B cell (primary cell): Measurements from ENCODE around the gene TMEM145. TPM values are rescaled to one million over a fixed set of nuclear protein-coding genes. Genes with fewer than 3 reads are reported as not detected.
A peak's percentile ranks its signal among the peaks of the same experiment; 100 is the strongest.

Experiments used
- ATAC-seq: fragments of 200-7000 bp; cut with Tn5 transposase; one replicate; pipeline ENCODE4 v1.10.0; 2021; ENCODE audit warnings: low read depth, mild to moderate bottlenecking, moderate number of reproducible peaks, moderate library complexity
- CTCF ChIA-PET: fragments of 350-600 bp; sonication (Branson Sonifier 250); formaldehyde crosslinking; loops from one replicate; lab custom pipeline; 2021; ENCODE audit warnings: antibody characterized with exemption, inconsistent platforms; lab: Charles Lee
- POLR2A ChIA-PET: fragments of 350-600 bp; sonication (Branson Sonifier 250); formaldehyde crosslinking; loops from one replicate; lab custom pipeline; 2021; ENCODE audit warnings: antibody characterized with exemption; lab: Charles Lee
- DNase-seq: peaks from one replicate; pipeline ENCODE4 v3.0.0; 2013
- H2AFZ ChIP-seq: 2 replicates; pipeline ENCODE4 v1.6.1; 2012; ENCODE audit warnings: mild to moderate bottlenecking, low read depth, low read length; ENCODE audit not compliant: insufficient read depth, poor library complexity, severe bottlenecking
- H3K27ac ChIP-seq, 2 donors: 1 replicate in 1 of 2; 2 replicates in 1 of 2; pipeline ENCODE4 v1.5.1; 2012 to 2013; ENCODE audit warnings: low read length in 2 of 2, mild to moderate bottlenecking in 2 of 2, moderate library complexity in 1 of 2
- H3K27me3 ChIP-seq, 4 experiments: fragments of 200-600 bp in 1 of 4; sonication (generic) in 1 of 4; replicated peaks in 1 of 4; 1 replicate in 2 of 4; 2 replicates in 2 of 4; pipeline versions ENCODE4 v1.6.1 to v1.7.0; 2013 to 2016; ENCODE audit warnings: low read length in 3 of 4, mild to moderate bottlenecking in 2 of 4, mixed read lengths in 1 of 4, moderate library complexity in 1 of 4; ENCODE audit not compliant: insufficient read depth in 4 of 4, control insufficient read depth in 3 of 4; ENCODE audit errors: control extremely low read depth in 1 of 4
- H3K36me3 ChIP-seq, 2 experiments: replicated peaks in 1 of 2; 1 replicate in 1 of 2; 2 replicates in 1 of 2; pipeline versions ENCODE4 v1.6.1 to v1.7.1; 2013; ENCODE audit warnings: low read length in 1 of 2; ENCODE audit not compliant: insufficient read depth in 2 of 2, control insufficient read depth in 1 of 2; ENCODE audit errors: control extremely low read depth in 1 of 2, extremely low read depth in 1 of 2
- H3K4me1 ChIP-seq, 2 donors: fragments of 200-600 bp in 1 of 2; sonication (generic) in 1 of 2; 1 replicate in 1 of 2; 2 replicates in 1 of 2; pipeline versions ENCODE4 v1.5.1 to v1.6.1; 2013 to 2017; ENCODE audit warnings: low read length in 2 of 2; ENCODE audit not compliant: control insufficient read depth in 2 of 2, insufficient read depth in 2 of 2
- H3K4me2 ChIP-seq: replicated peaks from 2 replicates; pipeline ENCODE3; 2012; ENCODE audit warnings: mild to moderate bottlenecking, low read depth, low read length; ENCODE audit not compliant: poor library complexity, severe bottlenecking
- H3K4me3 ChIP-seq, 5 experiments: fragments of 200-600 bp in 1 of 5; sonication (generic) in 1 of 5; 1 replicate in 3 of 5; 2 replicates in 2 of 5; pipeline versions ENCODE4 v1.5.1 to v1.7.0; 2011 to 2016; ENCODE audit warnings: low read length in 4 of 5, mild to moderate bottlenecking in 4 of 5, low read depth in 2 of 5, control low read depth in 1 of 5, moderate library complexity in 1 of 5; ENCODE audit not compliant: insufficient read depth in 1 of 5; ENCODE audit errors: control extremely low read depth in 1 of 5, extremely low read depth in 1 of 5
- H3K79me2 ChIP-seq: fragments of 200-600 bp; sonication (generic); one replicate; pipeline ENCODE4 v1.6.0; 2016; ENCODE audit warnings: low read length; ENCODE audit not compliant: control insufficient read depth, insufficient read depth
- H3K9ac ChIP-seq: fragments of 200-600 bp; sonication (generic); 2 replicates; pipeline ENCODE4 v1.6.1; 2017; ENCODE audit warnings: mild to moderate bottlenecking, low read length, moderate library complexity
- H3K9me3 ChIP-seq, 3 donors: one replicate each; pipeline versions ENCODE4 v1.6.1 to v1.7.1; 2013; ENCODE audit warnings: low read length in 2 of 3; ENCODE audit not compliant: control insufficient read depth in 2 of 3, insufficient read depth in 1 of 3; ENCODE audit errors: control extremely low read depth in 1 of 3
- H4K20me1 ChIP-seq: 2 replicates; pipeline ENCODE4 v1.6.0; 2012; ENCODE audit warnings: mild to moderate bottlenecking, low read length; ENCODE audit not compliant: insufficient read depth, control insufficient read depth, poor library complexity, severe bottlenecking
- H3K27ac Mint-ChIP-seq: one replicate; pipeline ENCODE4 v1.8.0; 2021; ENCODE audit warnings: mixed read lengths
- H3K27me3 Mint-ChIP-seq: one replicate; pipeline ENCODE4 v1.8.0; 2021; ENCODE audit warnings: mixed read lengths
- H3K4me1 Mint-ChIP-seq: one replicate; pipeline ENCODE4 v1.8.0; 2021; ENCODE audit warnings: mixed read lengths
- H3K4me3 Mint-ChIP-seq: one replicate; pipeline ENCODE4 v1.8.0; 2021; ENCODE audit warnings: mixed read lengths
- H3K9me3 Mint-ChIP-seq: one replicate; pipeline ENCODE4 v1.8.0; 2022; ENCODE audit warnings: mixed read lengths; ENCODE audit not compliant: insufficient read depth
- EZH2 ChIP-seq: IDR thresholded peaks from 2 replicates; pipeline ENCODE4 v1.6.1; 2012; ENCODE audit warnings: borderline replicate concordance, low read depth, mild to moderate bottlenecking, moderate library complexity, low read length; ENCODE audit not compliant: insufficient read depth, poor library complexity, severe bottlenecking
- WGBS: methylation state at CpG from one replicate; pipeline ENCODE4 v1.1.5; 2013; ENCODE audit warnings: missing lambda C conversion rate; ENCODE audit not compliant: insufficient coverage; 5-methylcytosine and 5-hydroxymethylcytosine counted together
- intact Hi-C: fragments of 100-400 bp; cut with micrococcal nuclease; formaldehyde crosslinking; loops from one replicate; pipeline ENCODE4 v1.10.0; 2022
- polyA plus RNA-seq: library from polyadenylated mRNA; depleted of rRNA; stranded (reverse); fragments of >200 nt; gene quantifications from 2 replicates; pipeline ENCODE4 v1.2.3, GENCODE V29; 2012
- total RNA-seq, 2 donors: library from RNA; stranded (reverse); fragments of 120-200 nt in 1 of 2; gene quantifications; 1 replicate in 1 of 2; 2 replicates in 1 of 2; pipeline versions ENCODE4 v1.2.3 to v1.2.4, GENCODE V29; 2013 to 2022
- TF ChIP-seq, protein P1 (sequence below): fragments of 200-600 bp; IDR thresholded peaks from one replicate; pipeline ENCODE4 v1.8.0; 2022; ENCODE audit warnings: antibody characterized with exemption, mild to moderate bottlenecking

Gene TMEM145
- total and polyA plus RNA-seq, 2 donors (not counting 1 experiment from before 2014, with no cell fraction given) = not detected

DNA sequence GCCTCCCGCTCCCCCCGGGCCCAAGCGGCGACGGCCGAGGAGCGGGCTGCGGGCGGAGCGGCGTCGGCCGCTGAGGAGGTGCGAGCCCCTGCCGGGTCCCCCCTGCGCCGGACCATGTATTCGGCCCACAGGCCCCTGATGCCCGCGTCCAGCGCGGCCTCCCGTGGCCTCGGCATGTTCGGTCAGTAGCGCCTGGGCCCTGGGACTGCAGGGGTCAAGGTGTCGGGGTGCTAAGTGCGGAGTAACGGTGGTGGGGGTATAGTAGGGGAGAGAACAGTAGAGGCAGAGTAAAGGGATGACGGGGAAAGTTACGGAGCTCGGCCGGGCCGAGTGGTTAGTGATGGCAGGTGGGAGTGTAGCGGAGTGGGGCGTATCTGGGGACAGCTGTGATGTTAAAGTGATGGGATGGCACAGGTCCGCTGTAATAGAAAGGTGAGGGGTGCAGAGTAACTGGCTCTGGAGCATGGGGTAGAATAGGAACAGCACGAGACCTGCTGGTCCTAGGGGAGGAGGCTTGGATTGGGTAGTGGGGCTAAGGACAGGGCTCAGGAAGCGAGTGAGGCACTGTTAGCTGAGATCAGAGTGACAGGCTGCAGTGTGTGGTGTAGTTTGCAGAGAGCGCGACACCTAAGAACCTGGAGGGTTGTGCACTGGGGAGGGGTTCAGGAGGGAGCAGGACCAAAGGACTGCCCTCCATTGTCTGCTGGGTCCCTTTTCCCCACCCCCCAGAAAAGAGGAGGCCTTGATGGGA, 28.3 kb upstream of the TMEM145 start:
- H3K9me3 Mint-ChIP-seq = no peaks in the 10 kb centered on the region
- H3K4me3 Mint-ChIP-seq = peak overlapping the region; percentile 92
- peak overlapping the region; percentile 93 for H3K27ac Mint-ChIP-seq
- no peaks in the 10 kb centered on the region for H3K27me3 ChIP-seq
- peak overlapping the region; percentile 100 for H3K4me2 ChIP-seq
- WGBS = under 1% methylated on average over 38 of the region's 41 CpGs
- peaks cover 18% of the 10 kb centered on the region for H3K79me2 ChIP-seq
- TF ChIP-seq, protein P1, sequence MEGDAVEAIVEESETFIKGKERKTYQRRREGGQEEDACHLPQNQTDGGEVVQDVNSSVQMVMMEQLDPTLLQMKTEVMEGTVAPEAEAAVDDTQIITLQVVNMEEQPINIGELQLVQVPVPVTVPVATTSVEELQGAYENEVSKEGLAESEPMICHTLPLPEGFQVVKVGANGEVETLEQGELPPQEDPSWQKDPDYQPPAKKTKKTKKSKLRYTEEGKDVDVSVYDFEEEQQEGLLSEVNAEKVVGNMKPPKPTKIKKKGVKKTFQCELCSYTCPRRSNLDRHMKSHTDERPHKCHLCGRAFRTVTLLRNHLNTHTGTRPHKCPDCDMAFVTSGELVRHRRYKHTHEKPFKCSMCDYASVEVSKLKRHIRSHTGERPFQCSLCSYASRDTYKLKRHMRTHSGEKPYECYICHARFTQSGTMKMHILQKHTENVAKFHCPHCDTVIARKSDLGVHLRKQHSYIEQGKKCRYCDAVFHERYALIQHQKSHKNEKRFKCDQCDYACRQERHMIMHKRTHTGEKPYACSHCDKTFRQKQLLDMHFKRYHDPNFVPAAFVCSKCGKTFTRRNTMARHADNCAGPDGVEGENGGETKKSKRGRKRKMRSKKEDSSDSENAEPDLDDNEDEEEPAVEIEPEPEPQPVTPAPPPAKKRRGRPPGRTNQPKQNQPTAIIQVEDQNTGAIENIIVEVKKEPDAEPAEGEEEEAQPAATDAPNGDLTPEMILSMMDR = no peak
- TF ChIP-seq EZH2 = no peak
- peak overlapping the region; percentile 74 for H3K9ac ChIP-seq
- ATAC-seq (no peak), DNase-seq (peak; percentile 68)
- H4K20me1 ChIP-seq = peaks cover 32% of the 10 kb centered on the region
- H3K36me3 ChIP-seq = peaks cover 0 to 30% of the 10 kb centered on the region in 2 experiments
- peaks cover 42 to 52% of the 10 kb centered on the region in 2 donors for H3K4me1 ChIP-seq
- intact Hi-C loops = loop anchor here (1.0 to 5.0 kb wide), 2 partner anchors 41 to 82 kb away; partner anchors contain the start of gene MEGF8
- peak overlapping the region; percentile 32 to 59 for H3K27ac ChIP-seq
- H3K27me3 Mint-ChIP-seq = no peaks in the 10 kb centered on the region
- H2AFZ ChIP-seq = no peak overlapping the region
- peaks cover 24% of the 10 kb centered on the region for H3K4me1 Mint-ChIP-seq
- H3K4me3 ChIP-seq = peak overlapping the region; percentile 49 to 72 (median 67)
- ChIA-PET CTCF (interaction anchor here (0.6 to 1.5 kb wide), 8 partner anchors 10 to 176 kb away, joined by 3 to 5 read pairs (median 4); partner anchors contain the start of genes GSK3A, PAFAH1B3 and PRR19), POLR2A (interaction anchor here (0.6 to 3.8 kb wide), 6 partner anchors 14 to 208 kb away, joined by 3 to 12 read pairs (median 4); partner anchors contain the start of genes PAFAH1B3 and PRR19)
- no peaks in the 10 kb centered on the region for H3K9me3 ChIP-seq
